WTC11 (cell line): ENCODE measurements around the gene KDSR. TPM values are rescaled to one million over a fixed set of nuclear protein-coding genes. Genes with fewer than 3 reads are reported as not detected.
"Not testable (repeated sequence)": the region's sequence is repeated elsewhere in the genome, so short reads cannot be mapped to it uniquely, and the experiment has no call there.

ENCODE experiments used
- ATAC-seq: fragments of 200-7000 bp; cut with Tn5 transposase; 2 replicates; pipeline ENCODE4 v1.10.0; 2021; ENCODE audit warnings: mild to moderate bottlenecking, moderate library complexity
- CTCF ChIA-PET: fragments of 300-600 bp; sonication (Branson Sonifier 250); formaldehyde crosslinking; loops from one replicate; lab custom pipeline; 2021; ENCODE audit warnings: antibody characterized with exemption; lab: Charles Lee
- POLR2A ChIA-PET: fragments of 350-600 bp; sonication (Branson Sonifier 250); formaldehyde crosslinking; loops from one replicate; lab custom pipeline; 2021; ENCODE audit warnings: antibody characterized with exemption; lab: Charles Lee
- DNase-seq: peaks from one replicate; pipeline ENCODE4 v3.0.0; 2021; ENCODE audit warnings: low spot score
- H3K27ac Mint-ChIP-seq: 2 replicates; pipeline ENCODE4 v1.8.0; 2021; ENCODE audit warnings: mixed read lengths
- H3K27me3 Mint-ChIP-seq: 2 replicates; pipeline ENCODE4 v1.8.0; 2021; ENCODE audit warnings: low read depth, mild to moderate bottlenecking, moderate library complexity, mixed read lengths
- H3K36me3 Mint-ChIP-seq: 2 replicates; pipeline ENCODE4 v1.8.0; 2021; ENCODE audit warnings: mixed read lengths
- H3K4me1 Mint-ChIP-seq: 2 replicates; pipeline ENCODE4 v1.8.0; 2022; ENCODE audit warnings: mixed read lengths
- H3K4me3 Mint-ChIP-seq: 2 replicates; pipeline ENCODE4 v1.8.0; 2021; ENCODE audit warnings: mild to moderate bottlenecking, moderate library complexity, mixed read lengths
- H3K9me3 Mint-ChIP-seq: 2 replicates; pipeline ENCODE4 v1.8.0; 2021; ENCODE audit warnings: mixed read lengths
- AFF4 ChIP-seq: sonication (generic); formaldehyde crosslinking; IDR thresholded peaks from 2 replicates; pipeline ENCODE4 v1.8.1; 2023; ENCODE audit warnings: mild to moderate bottlenecking, missing genetic modification reagents, borderline replicate concordance
- ATF3 ChIP-seq: sonication (generic); formaldehyde crosslinking; conservative IDR thresholded peaks from 2 replicates; pipeline ENCODE4 v1.8.1; 2022; ENCODE audit warnings: mild to moderate bottlenecking, missing genetic modification reagents
- CREM ChIP-seq: sonication (generic); formaldehyde crosslinking; IDR thresholded peaks from 2 replicates; pipeline ENCODE4 v1.8.1; 2022; ENCODE audit warnings: mild to moderate bottlenecking, missing genetic modification reagents, moderate library complexity
- ELF4 ChIP-seq: sonication (generic); formaldehyde crosslinking; IDR thresholded peaks from 2 replicates; pipeline ENCODE4 v1.8.1; 2022; ENCODE audit warnings: low read depth, mild to moderate bottlenecking, moderate library complexity, missing genetic modification reagents
- GRHL2 ChIP-seq: fragments of 250-450 bp; sonication (Bioruptor Pico); IDR thresholded peaks from 2 replicates; pipeline ENCODE4 v1.8.0; 2022; ENCODE audit warnings: mild to moderate bottlenecking, moderate library complexity; ENCODE audit not compliant: insufficient replicate concordance, severe bottlenecking
- HMGXB4 ChIP-seq: sonication (generic); formaldehyde crosslinking; IDR thresholded peaks from 2 replicates; pipeline ENCODE4 v1.8.1; 2023; ENCODE audit warnings: mild to moderate bottlenecking, moderate library complexity, missing genetic modification reagents
- JUN ChIP-seq: sonication (generic); formaldehyde crosslinking; IDR thresholded peaks from 2 replicates; pipeline ENCODE4 v1.8.0; 2023; ENCODE audit warnings: mild to moderate bottlenecking, missing genetic modification reagents
- NFE2L1 ChIP-seq: sonication (generic); formaldehyde crosslinking; IDR thresholded peaks from 2 replicates; pipeline ENCODE4 v1.8.1; 2023; ENCODE audit warnings: missing genetic modification reagents
- PRRX2 ChIP-seq: fragments of 250-450 bp; sonication (Bioruptor Pico); IDR thresholded peaks from 2 replicates; pipeline ENCODE4 v1.8.0; 2021; ENCODE audit warnings: mild to moderate bottlenecking
- RORB ChIP-seq: fragments of 250-450 bp; sonication (Bioruptor Pico); IDR thresholded peaks from 2 replicates; pipeline ENCODE4 v1.9.0; 2021; ENCODE audit warnings: mild to moderate bottlenecking
- SMAD3 ChIP-seq: sonication (generic); formaldehyde crosslinking; IDR thresholded peaks from 2 replicates; pipeline ENCODE4 v1.8.0; 2022; ENCODE audit warnings: missing genetic modification reagents, mild to moderate bottlenecking, borderline replicate concordance
- TEAD1 ChIP-seq: sonication (generic); formaldehyde crosslinking; IDR thresholded peaks from 2 replicates; pipeline ENCODE4 v1.8.0; 2022; ENCODE audit warnings: mild to moderate bottlenecking, missing genetic modification reagents
- ZBTB21 ChIP-seq: sonication (generic); formaldehyde crosslinking; IDR thresholded peaks from 2 replicates; pipeline ENCODE4 v1.8.1; 2023; ENCODE audit warnings: mild to moderate bottlenecking, missing genetic modification reagents, borderline replicate concordance
- ZNF532 ChIP-seq: fragments of 250-450 bp; sonication (Bioruptor Pico); IDR thresholded peaks from 2 replicates; pipeline ENCODE4 v1.9.0; 2021; ENCODE audit warnings: mild to moderate bottlenecking, borderline replicate concordance
- total RNA-seq: library from RNA; stranded (reverse); gene quantifications from 3 replicates; pipeline ENCODE4 v1.2.3, GENCODE V29; 2021

KDSR gene
- total RNA-seq, 1 experiment from 2014 or later, result 51.8 TPM

GRCh38 chr18:63363951-63364350 is 3.1 kb downstream of the KDSR start (continued):
- TF ChIP-seq ZNF532 (CRISPR knock-in tag), result no peak
- no peak for TF ChIP-seq GRHL2
- no peak for TF ChIP-seq PRRX2 (CRISPR knock-in tag)
- no peak for TF ChIP-seq ATF3 (CRISPR knock-in tag)
- no peak for TF ChIP-seq ELF4 (CRISPR knock-in tag)
- TF ChIP-seq CREM (CRISPR knock-in tag), result no peak
- no peak for TF ChIP-seq ZBTB21 (CRISPR knock-in tag)
- TF ChIP-seq AFF4 (CRISPR knock-in tag), result no peak
- no peak for TF ChIP-seq NFE2L1 (CRISPR knock-in tag)
- TF ChIP-seq JUN (CRISPR knock-in tag), result no peak
- TF ChIP-seq TEAD1 (CRISPR knock-in tag), result no peak

- H3K9me3 Mint-ChIP-seq, CTCF ChIA-PET, ATAC-seq, H3K27ac Mint-ChIP-seq, POLR2A ChIA-PET, H3K27me3 Mint-ChIP-seq, DNase-seq, H3K4me3 Mint-ChIP-seq: not testable (repeated sequence)
- Mint-ChIP-seq H3K4me1 (peaks cover 16% of the 10 kb centered on the region), H3K36me3 (peaks cover 39% of the 10 kb centered on the region)
Observed at GRCh38 chr18:63363420-63363819, 3.6 kb downstream of the KDSR start.

GRCh38 chr18:63356272-63356896 is 10.6 kb downstream of the KDSR start:
- no peaks in the 10 kb centered on the region for H3K4me1 Mint-ChIP-seq
- no peak for ATAC-seq
- no peak overlapping the region for H3K27ac Mint-ChIP-seq
- ChIA-PET POLR2A (no interaction called here), CTCF (interaction anchor here (1.0 to 1.2 kb wide), 2 partner anchors 10 to 17 kb away, joined by 3 to 5 read pairs; no protein-coding TSS in a partner anchor)
- no peak overlapping the region for H3K4me3 Mint-ChIP-seq
- H3K36me3 Mint-ChIP-seq, result peaks cover 51% of the 10 kb centered on the region
- no peaks in the 10 kb centered on the region for H3K27me3 Mint-ChIP-seq
- DNase-seq, result no peak
- no peaks in the 10 kb centered on the region for H3K9me3 Mint-ChIP-seq
- TF ChIP-seq SMAD3 (CRISPR knock-in tag) (no peak), ZNF532 (CRISPR knock-in tag) (no peak), RORB (no peak), HMGXB4 (no peak)
